Measurements from ENCODE around the gene CDC123.

DNA sequence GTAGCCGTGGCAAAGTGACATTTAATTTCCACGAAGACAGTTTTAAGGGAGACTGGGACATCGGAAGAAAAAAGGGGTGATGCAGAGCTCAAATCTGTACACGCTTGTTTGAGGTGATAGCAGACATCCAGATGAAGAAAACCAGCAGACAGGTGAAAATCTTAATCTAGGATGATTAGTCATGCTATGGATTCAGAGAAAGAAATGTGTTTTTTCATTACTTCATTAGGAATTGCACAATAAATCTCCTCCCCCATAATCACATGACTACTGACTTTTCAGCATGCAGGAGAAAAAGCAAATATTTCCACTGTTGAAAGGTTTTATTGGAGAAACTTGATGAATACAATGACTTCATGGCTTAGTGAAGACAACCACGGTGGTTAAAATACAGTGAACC, 2.8 kb upstream of the CDC123 start:
- TF ChIP-seq, protein P1, sequence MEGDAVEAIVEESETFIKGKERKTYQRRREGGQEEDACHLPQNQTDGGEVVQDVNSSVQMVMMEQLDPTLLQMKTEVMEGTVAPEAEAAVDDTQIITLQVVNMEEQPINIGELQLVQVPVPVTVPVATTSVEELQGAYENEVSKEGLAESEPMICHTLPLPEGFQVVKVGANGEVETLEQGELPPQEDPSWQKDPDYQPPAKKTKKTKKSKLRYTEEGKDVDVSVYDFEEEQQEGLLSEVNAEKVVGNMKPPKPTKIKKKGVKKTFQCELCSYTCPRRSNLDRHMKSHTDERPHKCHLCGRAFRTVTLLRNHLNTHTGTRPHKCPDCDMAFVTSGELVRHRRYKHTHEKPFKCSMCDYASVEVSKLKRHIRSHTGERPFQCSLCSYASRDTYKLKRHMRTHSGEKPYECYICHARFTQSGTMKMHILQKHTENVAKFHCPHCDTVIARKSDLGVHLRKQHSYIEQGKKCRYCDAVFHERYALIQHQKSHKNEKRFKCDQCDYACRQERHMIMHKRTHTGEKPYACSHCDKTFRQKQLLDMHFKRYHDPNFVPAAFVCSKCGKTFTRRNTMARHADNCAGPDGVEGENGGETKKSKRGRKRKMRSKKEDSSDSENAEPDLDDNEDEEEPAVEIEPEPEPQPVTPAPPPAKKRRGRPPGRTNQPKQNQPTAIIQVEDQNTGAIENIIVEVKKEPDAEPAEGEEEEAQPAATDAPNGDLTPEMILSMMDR (IDR thresholded peaks at IDR 0.05): no peak
- TF ChIP-seq SMAD4 (CRISPR knock-in tag; IDR thresholded peaks at IDR 0.05) (no peak), CREB1 (CRISPR knock-in tag; IDR thresholded peaks at IDR 0.05) (no peak), GABPB1 (CRISPR knock-in tag; IDR thresholded peaks at IDR 0.05) (no peak), STAT6 (CRISPR knock-in tag; conservative IDR thresholded peaks at IDR 0.05; ENCODE audit: low read depth) (no peak), KAT7 (CRISPR knock-in tag; IDR thresholded peaks at IDR 0.05; ENCODE audit: borderline replicate concordance) (no peak), TEAD4 (CRISPR knock-in tag; IDR thresholded peaks at IDR 0.05) (no peak), ETV6 (CRISPR knock-in tag; IDR thresholded peaks at IDR 0.05) (no peak), ARID4B (CRISPR knock-in tag; IDR thresholded peaks at IDR 0.05; ENCODE audit: borderline replicate concordance) (no peak), NR3C1 (CRISPR knock-in tag; conservative IDR thresholded peaks at IDR 0.05; ENCODE audit: low read depth) (no peak), TCF7 (CRISPR knock-in tag; IDR thresholded peaks at IDR 0.05; ENCODE audit: low read depth) (no peak), SP1 (CRISPR knock-in tag; conservative IDR thresholded peaks at IDR 0.05) (no peak)
- TF ChIP-seq, protein P2, sequence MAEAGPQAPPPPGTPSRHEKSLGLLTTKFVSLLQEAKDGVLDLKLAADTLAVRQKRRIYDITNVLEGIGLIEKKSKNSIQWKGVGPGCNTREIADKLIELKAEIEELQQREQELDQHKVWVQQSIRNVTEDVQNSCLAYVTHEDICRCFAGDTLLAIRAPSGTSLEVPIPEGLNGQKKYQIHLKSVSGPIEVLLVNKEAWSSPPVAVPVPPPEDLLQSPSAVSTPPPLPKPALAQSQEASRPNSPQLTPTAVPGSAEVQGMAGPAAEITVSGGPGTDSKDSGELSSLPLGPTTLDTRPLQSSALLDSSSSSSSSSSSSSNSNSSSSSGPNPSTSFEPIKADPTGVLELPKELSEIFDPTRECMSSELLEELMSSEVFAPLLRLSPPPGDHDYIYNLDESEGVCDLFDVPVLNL (CRISPR knock-in tag; IDR thresholded peaks at IDR 0.05; ENCODE audit: borderline replicate concordance, low read depth): no peak
